T follicular helper cell (primary cell): ENCODE data around the gene STOX2.
"Not testable (repeated sequence)": the region's sequence is repeated elsewhere in the genome, so short reads cannot be mapped to it uniquely, and the experiment has no call there.

Experiments used
- DNase-seq: peaks from one replicate; pipeline ENCODE4 v3.0.0-alpha.2; 2020; ENCODE audit warnings: low read depth

The STOX2 gene

DNA sequence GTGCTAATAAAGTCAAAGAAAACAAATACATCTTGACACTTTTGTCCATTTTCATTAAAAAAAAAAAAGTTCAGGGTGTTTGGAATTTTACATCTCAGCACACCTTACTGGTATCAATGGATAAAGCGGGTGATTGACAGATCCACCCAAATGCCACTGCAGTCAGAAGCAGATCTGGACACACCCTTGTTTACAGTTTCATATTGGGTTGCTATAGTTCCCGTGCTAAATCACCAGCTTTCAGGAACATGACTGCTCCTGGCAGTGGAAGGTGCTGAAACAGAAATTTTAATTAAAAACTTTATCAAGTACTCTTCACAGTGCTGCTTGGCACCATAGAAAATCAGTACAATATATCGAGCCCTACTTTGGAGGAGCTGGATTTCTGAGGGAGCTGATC, 116.3 kb downstream of the STOX2 start:
- no peak for DNase-seq

DNA sequence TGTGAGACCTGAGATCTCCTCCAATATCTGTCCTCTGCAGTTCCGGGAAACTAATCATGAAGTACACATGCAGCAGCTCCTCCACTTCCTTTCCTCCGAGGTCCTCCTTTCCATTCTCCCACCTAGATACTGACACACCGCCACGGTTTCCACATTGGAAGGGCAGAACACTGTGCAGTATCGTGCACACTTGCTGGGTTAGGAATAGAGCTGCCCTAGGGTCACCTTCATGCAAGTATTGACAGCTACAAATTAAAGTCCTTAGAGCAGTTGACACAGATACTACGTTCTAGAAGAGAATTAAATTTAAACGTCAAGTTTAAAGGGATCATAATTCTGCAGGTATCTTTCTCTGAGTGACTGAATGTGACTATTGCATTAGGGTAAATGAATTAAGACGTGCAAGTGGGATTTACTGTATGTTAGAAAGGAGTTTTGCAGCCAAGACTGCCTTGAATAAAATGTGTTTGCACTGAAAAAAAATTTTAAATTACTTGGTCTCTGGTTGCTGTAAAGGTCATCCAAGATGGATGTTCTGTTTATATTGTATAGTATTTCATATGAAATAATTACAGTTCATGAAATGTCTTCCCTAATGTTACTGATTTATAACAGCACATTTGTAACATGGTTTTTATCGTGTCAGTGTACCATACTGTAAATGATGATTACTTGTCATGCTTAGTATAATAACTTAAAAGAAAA, 117.7 kb downstream of the STOX2 start:
- DNase-seq = no peak

DNA sequence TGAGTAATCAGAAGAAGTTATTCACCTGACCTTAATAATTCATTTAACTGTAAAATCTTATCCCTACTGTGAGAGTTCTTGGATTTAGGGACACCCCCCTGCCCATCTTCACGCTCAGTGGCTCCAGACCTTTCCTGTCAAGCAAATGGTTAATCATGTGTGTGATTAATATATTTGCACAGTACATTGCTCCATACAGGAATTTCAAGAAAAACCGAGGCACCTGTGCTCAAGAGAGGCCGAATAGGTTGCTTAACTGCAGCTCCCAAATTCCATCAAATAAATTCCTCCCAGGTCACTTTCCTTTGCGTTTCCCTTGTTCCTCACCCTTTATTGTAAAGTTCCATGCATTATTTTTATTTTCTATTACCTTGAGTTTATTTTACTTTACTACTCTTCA, 119.5 kb downstream of the STOX2 start:
- DNase-seq = no peak

DNA sequence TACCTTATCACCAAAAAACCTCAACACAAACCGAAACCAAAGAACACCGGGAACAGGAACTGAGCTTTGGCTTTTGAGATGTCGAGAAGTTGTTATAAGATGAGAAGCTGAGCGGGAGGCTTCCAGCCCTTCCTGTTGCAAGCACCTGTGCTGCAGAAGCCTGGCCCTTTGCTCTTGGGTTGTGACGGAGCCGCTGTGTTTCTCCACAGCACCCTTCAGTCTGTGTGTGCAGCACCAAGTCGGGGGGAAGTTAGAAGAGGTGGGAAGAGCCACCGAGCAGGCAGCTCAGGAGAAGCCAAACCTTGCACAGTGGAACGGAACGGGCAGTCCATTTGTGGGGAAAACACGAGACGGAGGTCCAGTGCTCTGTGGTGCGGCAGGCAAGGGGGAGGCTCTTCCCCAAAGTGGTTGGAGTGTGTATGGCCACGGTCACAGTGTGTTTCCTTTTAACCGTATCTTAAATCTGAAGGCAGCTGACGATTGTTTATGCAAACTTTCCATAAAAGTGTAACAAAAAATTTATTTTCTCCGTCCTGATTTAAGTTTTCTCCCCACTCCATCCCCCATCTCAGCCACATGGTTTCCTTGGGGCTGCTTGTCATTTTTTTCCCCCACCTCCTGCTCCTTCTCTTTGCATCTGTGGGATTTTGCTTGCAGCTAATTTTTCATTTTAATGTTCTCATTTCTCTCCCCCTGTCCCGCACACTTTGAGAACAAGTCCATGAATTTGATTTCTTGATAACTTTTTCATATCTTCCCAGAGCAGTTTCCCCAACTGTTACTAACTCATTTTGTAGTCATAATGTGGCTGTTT, 123.7 kb downstream of the STOX2 start:
- no peak for DNase-seq

DNA sequence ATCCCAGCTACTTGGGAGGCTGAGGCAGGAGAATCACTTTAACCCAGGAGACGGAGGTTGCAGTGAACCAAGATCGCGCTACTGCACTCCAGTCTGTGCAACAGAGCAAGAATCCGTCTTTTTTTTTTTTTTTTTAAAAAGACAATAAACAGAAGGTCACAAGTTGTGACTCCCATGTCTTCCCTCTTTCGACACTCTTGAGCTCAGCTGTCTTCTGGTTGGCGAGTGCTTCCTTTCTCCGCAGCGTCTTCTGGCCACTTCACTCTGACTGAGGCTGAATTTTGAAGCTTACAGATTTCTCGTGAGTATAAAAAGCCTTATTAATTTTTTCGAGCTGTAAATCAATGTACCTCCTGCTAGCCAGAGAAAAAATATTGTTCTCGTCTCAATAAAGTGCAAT, 124.9 kb downstream of the STOX2 start:
- no peak for DNase-seq

DNA sequence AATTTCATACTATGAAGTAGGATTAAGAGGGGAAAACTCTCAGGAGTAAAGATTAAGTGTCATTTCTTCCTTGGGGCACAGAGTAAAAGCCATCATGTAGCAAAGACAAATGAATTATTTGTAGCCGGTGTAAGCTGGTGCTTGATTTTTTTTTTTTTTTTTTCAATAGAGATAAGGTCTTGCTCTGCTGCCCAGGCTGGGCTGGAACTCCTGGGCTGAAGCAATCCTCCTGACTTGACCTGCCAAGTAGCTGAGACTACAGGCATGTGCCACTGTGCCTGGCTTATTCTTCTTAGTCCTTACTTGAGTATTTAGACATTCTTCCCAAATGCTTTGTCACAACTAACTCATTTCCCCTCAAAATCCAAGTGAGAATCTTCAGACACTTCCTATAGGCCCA, 125.7 kb downstream of the STOX2 start:
- DNase-seq = no peak

DNA sequence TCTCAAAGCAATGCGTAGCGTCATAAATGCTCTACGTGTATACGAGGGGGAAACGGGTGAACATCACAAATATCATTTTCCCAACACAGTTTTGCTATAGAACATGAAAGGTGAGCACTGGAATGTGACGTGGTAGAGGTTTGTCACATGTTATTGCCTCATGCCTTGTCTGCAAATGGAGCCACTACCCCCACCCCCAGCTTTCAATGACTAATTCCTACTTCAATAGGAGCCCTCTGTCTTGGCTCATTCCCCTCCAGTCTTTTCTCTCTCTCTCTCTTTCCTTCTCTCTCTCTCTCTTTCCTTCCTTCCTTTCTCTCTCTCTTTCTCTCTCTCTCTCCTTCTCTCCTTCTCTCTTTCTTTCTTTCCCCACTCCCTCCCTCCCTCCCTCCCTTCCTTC, 127.0 kb downstream of the STOX2 start:
- DNase-seq = no peak

DNA sequence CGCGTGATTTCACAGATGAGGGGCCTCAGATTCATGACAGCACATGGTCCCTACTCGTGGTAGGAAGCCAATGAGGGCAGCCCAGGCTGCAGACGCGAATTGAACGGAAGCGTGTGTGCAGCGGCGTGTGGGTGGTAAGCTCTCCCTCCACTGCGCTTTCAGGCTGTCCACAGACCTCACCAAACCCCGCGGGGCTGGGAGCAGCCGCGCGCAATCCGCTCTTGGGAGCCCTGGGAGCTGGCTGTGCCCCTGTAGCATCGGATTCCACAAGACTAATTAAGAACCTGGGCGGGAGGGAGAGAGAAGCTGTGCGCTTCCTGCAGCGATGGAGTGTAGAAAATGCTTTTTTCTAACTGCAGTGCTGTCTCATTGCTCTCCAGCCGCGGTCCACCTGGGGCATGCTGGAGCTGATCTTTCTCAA, 134.9 kb downstream of the STOX2 start:
- no peak for DNase-seq

DNA sequence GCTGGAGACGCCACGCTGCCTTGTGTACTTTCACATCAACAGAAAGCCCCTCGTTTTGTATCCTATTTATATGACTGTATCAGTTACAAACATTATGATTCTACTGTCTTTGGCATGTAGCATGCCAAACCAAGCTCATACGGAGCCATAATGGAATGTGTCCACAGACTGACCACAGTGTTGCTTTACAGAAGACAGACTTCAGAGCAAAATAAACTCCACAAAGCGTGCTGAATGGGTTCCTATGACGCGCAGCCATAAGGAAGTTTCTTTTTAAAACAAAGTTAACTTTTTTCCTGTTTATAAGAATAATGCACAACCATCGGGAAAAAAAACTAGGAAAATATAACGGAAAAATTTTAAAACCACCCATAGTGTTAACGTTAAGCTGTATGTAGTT, 136.0 kb downstream of the STOX2 start:
- no peak for DNase-seq

DNA sequence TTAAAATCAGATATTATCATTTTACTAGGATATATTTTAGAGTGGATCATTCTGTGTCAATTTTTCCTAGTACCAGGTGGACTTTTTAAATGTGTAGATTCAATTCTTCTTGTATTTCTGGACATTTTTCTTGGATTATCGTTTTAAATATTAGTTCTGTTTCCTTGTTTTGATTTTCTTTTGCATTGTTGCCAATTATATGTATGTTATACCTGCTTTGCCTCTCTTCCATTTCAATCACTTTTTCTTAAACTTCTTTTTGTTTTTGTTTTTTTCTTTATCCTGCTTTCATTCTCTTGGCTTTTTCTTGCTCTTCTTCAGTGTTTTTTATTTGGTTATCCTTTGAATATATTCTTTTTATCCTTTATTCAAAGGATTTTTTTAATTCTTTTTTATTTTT, 141.0 kb downstream of the STOX2 start:
- no peak for DNase-seq

DNA sequence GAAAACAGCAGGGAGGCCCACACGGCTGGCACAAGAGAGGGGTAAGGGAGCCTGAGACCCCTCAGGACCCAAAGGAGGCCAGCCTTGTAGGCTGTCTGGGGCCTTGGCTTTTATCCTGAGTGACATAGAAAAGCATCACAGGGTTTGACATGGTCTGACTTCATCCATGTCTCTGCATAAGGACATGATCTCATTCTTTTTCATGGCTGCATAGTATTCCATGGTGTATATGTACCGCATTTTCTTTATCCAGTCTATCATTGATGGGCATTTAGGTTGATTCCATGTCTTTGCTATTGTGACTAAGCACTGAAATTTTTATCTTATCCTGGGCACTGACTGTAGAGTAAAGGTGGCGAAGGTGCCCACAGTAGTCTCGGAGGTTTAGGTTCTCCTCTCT, 146.2 kb downstream of the STOX2 start:
- not testable (repeated sequence) for DNase-seq

DNA sequence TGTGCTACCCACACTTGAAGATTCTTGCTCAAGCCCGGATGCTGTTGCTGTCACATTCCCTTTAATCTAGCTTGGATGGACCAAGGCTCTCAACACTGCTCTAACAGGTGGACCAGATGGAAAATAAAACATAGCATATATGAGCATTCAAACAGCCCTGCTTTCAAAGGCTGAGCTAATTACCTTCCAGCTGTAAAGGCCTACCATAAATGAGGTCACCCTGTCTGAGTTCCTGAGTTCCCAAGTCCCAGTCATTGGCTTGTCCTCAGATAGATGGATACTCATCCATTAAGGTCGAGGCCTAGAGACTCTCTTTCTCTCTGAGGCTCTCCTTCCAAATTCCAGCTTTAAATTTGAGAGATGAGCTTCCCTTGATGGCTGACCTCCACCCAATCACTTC, 147.5 kb downstream of the STOX2 start:
- no peak for DNase-seq

DNA sequence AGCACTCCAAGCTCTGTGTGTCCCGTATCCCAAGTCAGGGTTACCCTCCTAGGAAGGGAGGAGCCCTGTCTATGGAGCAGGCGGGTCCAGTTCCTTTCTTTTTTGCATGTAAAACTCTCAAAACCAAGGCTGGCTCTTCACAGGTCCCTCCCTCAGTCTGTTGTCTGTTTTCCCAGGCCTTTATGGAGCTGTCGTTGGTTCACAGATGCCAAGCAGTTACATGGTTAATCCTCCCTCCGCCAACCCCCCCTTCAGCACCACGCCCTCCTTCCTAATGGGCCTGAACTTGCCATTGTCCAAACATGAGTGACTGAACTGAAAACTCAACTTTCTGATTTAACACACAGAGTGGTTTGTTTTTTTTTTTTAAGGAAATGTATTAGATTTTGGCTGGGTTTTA, 148.3 kb downstream of the STOX2 start:
- no peak for DNase-seq

DNA sequence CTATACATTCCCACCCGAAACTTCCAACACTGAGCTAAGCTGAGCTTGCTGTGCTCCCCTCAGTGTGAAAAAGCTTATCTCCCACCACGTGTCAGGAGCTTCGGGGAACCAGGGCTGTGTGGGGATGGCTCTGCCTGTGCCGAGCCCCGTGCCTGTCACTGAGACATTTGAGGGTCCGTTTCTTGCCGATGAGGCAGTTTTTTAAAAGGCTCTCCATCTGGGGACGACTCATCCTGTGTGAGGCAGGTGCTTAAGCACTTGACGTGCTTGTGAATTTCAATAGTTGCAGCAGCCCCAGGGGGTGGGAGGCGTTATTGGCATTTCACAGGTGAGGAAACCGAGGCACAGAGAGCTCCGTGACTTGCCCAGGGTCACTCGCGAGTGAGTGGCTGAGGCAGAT, 151.8 kb downstream of the STOX2 start:
- DNase-seq = no peak

DNA sequence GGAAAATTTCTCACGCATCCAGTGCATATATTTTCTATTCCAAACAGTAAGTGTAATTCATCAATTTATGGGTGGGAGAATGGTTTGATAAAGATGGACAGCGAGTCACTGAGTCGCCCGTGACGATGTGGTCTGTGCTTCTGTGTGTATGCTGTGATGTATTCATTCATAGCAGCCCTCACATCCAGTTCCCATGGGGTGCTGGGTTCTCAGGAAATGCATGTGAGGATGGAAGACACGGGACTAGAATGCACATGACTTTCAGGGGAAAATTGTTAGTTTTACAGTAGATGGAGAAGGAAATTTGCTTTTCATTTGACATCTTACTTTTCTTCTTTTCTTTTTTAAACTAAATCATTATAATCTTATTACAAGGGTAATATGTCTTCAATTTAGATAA, 152.9 kb downstream of the STOX2 start:
- DNase-seq = no peak

DNA sequence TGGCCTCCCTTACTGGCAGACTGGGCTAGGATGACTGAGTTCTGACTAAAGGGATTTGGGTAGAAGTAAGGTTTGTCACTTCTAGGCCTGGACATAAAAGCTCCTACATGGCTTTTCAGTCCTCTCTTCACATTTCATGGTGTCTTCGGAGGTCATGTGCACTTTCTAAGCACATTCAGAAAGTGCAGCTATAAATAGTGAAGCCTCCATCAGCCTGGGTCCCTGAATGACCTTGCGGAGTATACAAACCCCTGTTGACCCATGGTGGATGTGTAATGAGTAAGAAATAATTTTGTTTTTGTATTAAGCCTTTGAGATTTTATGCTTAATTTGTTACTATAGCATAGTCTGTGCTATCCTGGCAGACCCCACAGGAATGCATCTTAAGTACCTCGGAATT, 154.0 kb downstream of the STOX2 start:
- DNase-seq = no peak

DNA sequence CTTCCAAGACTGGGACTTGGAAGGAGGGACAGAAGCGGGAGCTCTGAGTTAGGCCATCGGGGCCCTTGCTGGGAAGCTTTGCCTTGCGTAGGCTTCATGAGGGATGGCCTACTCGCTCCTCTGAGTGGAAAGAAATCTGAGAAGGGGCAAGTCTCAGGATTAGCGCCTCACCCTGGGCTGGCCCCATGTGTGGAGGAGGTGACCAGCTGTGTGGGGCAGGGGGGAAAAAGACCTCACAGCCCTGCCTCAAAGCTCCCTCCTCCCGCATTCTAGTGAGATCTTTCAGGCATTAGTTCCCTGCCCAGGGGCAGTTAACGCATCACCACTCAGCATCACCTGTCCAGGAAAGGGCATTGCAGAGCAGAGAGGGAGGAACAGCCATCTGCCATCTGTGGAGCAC, 156.5 kb downstream of the STOX2 start:
- DNase-seq = no peak

DNA sequence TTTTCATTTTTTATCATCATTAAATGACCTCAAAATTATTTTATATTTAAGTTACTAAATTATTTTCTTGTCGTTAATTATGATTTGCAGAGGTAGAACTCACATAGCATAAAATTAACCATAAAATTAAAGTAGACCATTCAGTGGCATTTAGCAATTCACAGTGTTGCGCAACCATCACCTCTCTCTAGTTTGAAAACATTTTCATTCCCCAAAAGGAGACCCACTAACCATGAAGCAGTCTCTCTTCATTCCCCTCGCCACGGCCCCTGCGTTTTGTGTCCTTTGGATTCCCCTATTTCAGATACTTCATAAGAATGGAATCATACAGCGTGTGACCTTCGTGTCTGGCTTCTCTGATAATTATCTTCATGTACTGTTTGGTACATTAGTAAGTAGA, 157.7 kb downstream of the STOX2 start:
- DNase-seq = no peak

DNA sequence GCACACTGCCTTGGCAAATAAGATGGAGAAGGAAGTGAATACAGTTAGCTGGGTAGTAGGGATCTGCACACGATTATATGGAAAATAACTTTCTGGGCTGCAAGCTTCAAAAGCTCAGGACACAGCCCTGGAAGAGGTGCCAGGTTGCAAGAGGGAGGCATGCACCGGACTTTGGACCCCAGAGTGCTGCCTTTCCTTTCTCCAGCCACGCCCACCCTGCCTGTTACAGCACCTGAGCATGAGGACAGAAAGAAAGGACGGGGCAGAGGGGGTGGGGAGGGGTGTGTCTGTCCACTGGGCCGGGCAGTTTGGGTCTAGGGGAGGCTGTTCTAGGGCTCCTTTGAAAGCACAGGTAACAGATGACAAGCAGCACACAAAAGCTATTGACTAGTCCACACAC, 159.8 kb downstream of the STOX2 start:
- no peak for DNase-seq

DNA sequence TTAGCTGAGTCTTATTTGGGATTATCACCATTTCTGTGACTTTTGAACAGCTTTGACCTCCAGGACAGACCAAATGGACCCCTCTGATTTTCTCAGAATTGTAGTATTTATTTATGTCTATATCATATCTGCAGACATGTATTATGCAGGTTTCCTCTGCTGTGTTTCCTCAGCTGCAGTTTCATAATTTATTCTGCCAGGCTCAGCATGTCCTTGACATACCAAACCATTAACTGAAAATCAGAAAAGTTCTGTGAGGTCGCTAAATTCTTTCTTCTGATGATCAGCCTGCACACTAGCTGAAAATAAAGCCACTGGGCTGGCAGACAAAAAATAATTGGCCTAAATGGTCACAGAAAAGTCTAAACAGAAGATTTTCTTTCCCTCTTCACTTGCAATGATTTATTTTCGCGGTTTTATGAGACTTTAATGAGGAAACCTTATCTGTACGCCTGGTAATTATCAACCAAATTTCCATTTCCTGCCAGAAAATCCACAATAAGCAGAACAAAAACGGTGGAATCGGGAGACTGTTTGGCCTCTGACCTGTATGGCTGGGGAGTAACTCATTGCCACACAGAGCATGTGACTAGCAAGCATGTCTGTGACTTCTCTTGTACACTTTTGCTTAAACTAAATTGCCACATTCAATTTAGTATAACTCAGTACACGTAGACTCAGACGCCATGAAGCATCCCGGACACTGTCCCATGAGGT, 161.6 kb downstream of the STOX2 start:
- no peak for DNase-seq

DNA sequence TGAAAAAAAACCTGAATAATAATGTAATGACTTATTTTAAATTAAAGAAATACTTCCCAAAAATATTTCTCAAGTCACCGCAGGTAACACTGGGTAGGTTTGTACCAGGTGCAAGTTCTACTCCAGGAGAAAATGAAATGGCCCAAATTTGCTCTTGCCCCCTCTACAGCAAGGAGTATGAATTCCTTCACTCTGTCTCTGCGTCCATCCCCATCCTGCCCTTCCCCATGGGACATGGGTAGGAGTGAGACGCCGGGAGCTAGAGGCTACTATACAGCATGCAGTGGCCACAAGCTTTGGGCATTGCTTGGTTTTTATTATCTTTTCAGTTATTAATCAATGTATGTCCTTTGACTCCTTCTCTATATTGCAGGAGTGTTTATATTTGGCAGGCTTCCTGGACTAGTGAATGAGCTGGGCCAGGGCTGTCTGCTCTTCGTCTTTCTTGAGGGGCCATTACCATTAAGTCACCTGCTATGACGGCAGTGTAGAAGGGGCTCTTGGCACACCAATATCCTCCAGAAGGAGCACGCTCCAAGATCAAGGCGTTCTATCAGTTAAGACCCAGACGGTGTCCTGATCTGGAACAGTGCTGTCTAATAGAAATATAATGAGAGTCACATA, 162.9 kb downstream of the STOX2 start:
- no peak for DNase-seq
